NCI-H2107 (cell line): ENCODE data around the gene TNFAIP2.

ENCODE experiments used
- DNase-seq: peaks from one replicate; lab custom pipeline; 2025; lab: John Stamatoyannopoulos, UW

TNFAIP2 gene, protein sequence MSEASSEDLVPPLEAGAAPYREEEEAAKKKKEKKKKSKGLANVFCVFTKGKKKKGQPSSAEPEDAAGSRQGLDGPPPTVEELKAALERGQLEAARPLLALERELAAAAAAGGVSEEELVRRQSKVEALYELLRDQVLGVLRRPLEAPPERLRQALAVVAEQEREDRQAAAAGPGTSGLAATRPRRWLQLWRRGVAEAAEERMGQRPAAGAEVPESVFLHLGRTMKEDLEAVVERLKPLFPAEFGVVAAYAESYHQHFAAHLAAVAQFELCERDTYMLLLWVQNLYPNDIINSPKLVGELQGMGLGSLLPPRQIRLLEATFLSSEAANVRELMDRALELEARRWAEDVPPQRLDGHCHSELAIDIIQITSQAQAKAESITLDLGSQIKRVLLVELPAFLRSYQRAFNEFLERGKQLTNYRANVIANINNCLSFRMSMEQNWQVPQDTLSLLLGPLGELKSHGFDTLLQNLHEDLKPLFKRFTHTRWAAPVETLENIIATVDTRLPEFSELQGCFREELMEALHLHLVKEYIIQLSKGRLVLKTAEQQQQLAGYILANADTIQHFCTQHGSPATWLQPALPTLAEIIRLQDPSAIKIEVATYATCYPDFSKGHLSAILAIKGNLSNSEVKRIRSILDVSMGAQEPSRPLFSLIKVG

GRCh38 chr14:103122947-103123633 is at the start of gene TNFAIP2:
TSS of gene TNFAIP2 (plus strand) at chr14:103123461. CDS start at chr14:103126458, 2,997 bp downstream.
- DNase-seq, result peak; percentile 74

DNA sequence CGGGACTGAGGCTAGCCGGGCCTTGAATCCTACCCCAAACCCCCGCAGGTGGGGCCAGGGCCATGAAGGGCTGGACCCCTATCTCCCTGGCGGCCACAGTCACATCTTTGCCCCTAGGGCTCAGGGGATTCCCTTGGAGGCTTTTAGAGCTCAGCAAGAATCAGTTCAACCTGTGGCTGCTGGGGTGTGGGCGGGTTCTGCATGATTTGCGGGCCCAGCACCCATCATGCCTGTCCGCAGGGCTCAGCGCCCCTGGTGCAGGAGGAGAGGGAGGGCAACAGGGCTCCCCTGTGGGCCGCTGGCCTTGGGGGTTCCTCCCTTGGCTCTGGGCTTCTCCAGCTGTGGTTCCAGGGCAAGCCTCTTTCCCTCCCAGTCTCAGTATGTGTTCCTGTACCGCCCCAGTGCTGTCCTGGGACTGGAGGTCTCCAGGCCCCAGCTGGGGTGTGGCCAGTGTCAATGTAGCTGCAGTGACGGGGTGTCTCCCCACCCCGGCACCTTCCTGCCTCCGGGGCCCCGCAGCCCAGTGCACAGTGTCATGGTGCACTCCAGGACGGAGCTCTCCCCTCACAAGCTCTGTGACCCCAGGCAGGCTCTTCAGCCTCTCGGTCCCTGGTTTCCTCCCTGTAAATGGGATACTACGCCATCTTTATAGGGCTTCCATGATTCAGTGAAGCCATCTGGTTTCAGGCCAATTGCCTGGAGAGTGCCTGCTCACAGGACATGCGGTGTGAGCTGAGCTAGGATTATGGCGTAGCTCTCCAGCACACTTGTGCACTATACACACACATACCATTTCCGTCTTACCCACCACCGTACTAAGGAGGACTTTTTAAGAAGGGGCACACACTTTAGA is 49.2 kb upstream of the TNFAIP2 start:
- DNase-seq, result no peak

DNA sequence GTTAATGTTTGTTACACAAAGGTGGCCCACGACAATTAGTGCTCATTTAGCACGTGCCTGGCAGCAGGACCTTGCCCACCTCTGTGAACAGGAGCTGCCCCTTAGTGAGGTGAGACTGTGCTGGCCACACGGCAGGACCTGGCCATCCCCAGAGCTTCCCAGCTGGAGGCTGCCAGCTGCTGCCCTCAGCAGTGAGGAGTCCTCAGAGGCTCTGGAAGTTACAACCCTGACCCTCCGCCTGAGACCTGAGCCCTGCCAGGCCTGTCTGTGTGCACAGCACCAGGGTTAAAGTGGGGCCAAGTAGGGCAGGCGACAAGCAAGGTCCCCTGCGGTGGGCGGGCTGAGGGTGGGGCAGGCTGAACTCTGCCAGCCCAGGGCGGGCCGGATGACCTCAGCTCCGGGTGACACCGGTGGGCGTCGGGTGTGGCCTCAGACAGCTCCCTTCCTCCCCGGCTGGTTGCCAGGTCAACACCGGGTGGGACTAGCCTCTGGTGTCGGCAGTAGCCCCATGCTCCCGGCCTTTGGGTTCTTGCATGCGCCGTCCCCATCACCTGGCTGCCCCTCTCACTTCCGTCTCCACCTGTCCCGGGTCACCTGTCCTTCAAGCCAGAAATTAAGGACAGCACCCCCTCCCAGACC is 48.4 kb upstream of the TNFAIP2 start:
- no peak for DNase-seq

- peak; percentile 95 for DNase-seq
Measured at GRCh38 chr14:103078420-103078749, 44.9 kb upstream of the TNFAIP2 start.

- DNase-seq, result no peak
Measured at GRCh38 chr14:103078860-103079587, 44.2 kb upstream of the TNFAIP2 start.

DNA sequence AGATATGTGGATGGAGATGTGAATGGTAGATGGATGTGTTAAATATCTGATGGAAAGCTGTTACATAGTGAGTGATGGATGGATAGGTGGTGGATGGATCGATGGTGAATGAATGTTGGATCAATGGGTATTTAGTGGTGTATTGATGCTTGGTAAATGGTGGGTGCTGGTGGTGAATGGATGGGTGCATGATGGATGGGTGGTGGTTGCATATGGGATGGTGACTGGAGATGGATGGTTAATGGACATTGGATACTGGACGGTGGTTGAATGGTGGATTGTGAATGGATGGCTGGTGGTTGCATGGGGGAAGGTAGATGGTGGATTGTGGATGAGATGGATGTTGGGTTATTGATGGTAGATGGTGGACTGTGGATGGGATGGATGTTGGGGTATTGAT is 41.3 kb upstream of the TNFAIP2 start:
- no peak for DNase-seq

DNA sequence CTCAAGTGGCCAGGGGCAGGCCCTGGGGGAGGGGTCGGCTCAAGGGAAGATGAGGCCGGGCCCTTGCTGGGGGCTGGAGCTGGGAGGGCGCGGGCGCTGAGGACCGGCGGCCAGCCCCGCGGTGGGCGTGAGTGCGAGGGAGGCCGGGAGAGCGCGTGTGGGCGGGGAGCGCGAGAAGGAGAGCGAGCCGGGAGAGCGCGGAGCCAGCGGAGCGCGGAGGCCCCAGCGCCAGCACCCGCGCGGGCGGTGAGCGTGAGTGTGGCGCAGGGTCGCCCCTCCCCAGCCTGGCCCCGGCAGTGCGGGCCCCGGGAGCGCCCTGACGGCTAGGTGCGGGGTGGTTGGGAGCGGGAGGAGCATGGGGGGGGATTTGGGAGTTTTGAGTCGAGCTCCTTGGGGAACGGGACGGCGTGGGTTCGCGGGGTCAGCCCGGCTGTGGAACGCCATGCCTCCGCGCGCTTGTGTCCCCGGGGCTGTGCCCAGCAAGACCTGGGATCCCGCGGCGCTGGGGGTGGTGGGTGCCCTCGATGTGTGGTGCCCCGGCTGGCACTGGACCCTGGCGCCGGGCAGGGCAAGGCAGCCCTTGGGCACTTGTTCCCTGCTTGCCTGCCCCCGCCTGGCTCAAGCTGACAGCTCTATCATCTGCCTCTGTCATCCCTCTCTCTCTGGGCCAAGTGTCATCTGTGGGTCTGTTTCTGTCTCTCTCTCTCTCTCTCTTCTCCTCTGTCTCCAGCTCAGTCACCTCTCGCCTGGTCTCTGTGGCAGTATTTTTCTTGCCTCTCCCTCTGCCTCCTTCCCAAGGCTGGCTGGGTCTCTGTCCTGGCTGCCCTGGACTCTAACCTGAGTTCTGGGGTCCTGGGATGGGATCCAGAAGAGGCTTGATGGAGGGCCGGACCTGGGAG is 39.0 kb upstream of the TNFAIP2 start, which contains the start of gene LBHD2:
LBHD2 (plus strand) TSS at position 190 of the 899 bp plus-strand sequence. CDS start 1,803 bp downstream, outside the sequence.
- DNase-seq, result no peak

DNA sequence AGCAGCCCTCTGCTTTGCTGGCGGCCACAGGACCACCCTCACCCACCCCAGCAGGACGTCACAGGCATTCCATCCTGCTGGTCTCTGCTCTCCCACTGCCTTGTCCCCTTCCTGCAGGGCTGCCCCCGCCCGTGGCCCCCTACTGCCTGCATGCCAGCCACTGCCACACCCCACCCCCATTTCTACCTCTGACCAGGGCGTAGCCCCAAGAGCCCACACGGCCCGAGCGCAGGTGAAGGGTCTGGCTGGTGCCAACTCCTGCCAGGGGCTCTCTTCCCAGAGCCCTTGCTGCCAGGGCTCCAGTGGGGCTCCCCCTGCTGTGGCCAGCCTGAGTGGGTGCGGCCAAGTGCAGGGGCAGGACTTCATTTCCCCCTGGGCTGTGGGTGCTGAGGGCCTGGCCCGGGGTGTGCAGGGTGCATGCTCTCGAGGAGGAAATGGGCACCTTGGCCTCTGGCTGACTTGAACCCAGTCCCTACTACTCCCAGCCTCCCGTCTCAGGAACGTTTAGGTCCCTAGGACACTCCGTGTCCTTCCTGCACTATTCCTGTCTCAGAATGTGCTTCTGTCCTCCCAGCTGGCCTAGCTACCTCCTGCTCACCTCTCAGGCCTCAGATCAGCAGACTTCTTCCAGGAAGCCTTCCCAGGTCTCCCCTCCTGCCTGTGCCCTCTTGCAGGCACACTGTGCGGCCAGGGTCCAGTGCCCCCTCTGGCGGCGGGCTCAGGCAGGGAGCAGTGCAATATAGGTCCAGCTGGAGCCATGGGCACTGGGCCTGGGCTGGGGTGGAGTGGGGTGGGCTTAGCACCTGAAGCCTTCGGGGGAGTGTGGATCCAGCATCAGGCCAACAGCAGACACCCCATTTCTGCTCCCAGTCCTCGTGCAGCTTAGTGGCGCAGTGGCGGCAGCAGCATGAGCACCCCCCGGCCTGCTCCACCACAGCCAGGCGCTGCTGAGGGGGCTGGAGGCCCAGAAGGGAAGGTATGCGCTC is 37.9 kb upstream of the TNFAIP2 start:
- DNase-seq, result no peak

DNA sequence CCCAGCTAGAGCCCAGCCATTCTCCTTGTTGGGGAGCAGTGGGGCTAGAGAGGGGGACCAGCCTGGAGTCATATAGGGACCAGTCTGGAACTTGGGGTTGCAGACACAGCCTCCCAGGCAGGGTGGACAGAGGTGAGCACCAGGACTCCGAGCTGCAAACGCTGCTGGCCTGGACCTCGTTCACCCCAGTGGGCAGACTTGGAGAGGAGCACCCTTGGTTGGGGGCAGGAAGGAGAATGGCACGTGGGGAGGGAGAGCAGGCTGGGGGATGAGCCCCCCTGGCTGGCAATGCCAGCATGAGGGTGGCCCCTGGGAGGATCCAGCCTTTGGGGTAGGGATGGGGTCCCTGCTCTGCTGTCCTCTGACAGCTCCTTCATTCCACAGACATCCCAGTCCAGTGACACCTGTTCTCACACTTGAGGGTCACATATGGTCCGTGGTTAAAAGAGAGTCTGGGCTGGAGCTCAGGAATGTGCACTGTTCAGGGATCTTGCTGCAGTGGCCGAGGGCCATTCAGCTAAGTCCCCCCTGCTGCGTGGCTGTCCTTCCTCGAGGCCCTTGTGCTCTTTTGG is 36.4 kb upstream of the TNFAIP2 start:
- no peak for DNase-seq

- DNase-seq, result no peak
Measured at GRCh38 chr14:103087343-103087835, 35.9 kb upstream of the TNFAIP2 start.

DNA sequence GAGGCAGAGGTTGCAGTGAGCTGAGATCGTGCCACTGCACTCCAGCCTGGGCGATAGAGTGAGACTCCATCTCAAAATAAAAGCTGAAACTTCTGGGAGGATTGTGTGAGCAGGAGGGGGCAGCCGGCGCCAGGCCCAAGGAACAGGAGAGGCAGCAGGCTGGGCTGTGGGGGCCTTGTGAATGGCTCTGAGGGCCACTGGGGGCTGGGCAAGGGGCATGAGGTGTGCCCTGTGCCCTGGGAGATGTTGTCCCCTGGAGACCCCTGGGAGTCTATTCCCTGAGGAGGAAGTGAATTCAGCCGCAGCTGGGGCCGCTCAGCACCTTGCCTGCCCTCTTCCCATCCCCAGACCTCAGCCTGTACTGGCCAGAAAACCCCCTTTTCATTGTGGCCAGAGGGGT is 34.3 kb upstream of the TNFAIP2 start:
- DNase-seq, result no peak

GRCh38 chr14:103089386-103090335 is 33.6 kb upstream of the TNFAIP2 start:
- DNase-seq, result no peak

GRCh38 chr14:103090481-103091020 is 32.7 kb upstream of the TNFAIP2 start:
- DNase-seq, result no peak

DNA sequence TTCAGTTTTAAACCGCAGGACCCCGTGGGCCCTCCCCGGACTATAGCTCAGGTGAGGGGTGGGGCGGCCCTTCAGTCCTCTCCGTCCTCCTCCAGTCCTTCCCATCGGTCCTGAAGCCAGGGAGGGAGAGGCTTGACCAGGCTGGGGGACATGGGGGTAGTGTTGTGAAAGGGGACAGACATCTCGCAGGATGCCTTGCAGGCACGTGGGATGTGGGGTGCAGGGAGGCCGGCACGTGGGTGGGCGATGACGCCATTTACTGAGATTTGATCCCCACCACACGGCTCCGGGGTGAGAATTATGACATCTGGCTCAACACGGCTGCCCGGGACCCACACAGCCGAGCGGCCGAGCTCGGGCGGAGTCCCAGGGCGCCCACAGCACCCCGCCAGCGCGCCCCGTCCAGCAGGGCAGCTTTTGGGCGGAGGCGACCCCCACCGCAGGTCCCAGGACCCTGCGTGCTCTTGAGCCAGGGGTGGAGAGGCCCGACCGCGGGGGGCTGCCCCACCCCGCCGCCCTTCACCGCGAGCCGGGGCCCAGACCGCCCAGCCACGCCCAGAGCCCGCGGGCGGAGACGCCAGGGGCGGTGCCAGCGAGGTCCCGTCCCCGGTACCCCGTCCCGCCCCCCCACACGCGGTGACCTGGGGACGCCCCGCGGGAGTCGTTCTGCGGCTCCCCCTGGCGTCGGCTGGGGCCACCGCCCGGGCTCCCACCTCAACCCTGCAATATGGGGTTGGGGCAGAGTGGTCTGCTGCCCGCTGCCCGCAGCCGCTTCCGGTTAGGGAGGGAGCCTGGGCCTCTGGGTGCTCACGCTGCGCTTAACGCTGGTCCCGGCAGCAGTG is 32.0 kb upstream of the TNFAIP2 start:
- peak; percentile 49 for DNase-seq

GRCh38 chr14:103091883-103092222 is 31.4 kb upstream of the TNFAIP2 start:
- no peak for DNase-seq
